ENCODE results near the gene S100G. TPM values are rescaled to one million over a fixed set of nuclear protein-coding genes. Genes with fewer than 3 reads are reported as not detected.

The S100G gene
- total and polyA plus RNA-seq, 2 of the 4 experiments (the other 2 are of a cell fraction): not detected

GRCh38 chrX:16678689-16679088 lies 28.7 kb downstream of the S100G start:
- TF ChIP-seq RFX5 (IDR thresholded peaks at IDR 0.05; ENCODE audit: low read depth, low read length) (no peak), NFE2L2 (IDR thresholded peaks at IDR 0.05; ENCODE audit: low read depth, low read length) (no peak), RCOR1 (IDR thresholded peaks at IDR 0.05; ENCODE audit: insufficient replicate concordance, low read length) (no peak), CEBPB (IDR thresholded peaks at IDR 0.05; ENCODE audit: low read depth, low read length) (no peak), MAFK (IDR thresholded peaks at IDR 0.05; ENCODE audit: low read depth, low read length) (no peak), FOS (IDR thresholded peaks at IDR 0.05; ENCODE audit: low read depth, low read length) (no peak), MAZ (IDR thresholded peaks at IDR 0.05; ENCODE audit: borderline replicate concordance, low read depth, low read length) (no peak), MXI1 (IDR thresholded peaks at IDR 0.05; ENCODE audit: borderline replicate concordance, low read depth, low read length) (no peak), RAD21 (IDR thresholded peaks at IDR 0.05; ENCODE audit: low read length) (no peak), POLR2A (IDR thresholded peaks at IDR 0.05; ENCODE audit: low read depth, low read length) (no peak)
- H3K27me3 ChIP-seq (ENCODE audit: control insufficient read depth, insufficient read depth, low read length): peaks cover 3% of the 10 kb centered on the region; the same call in 1 of the 2 replicates
- H3K9me3 ChIP-seq (ENCODE audit: control insufficient read depth, insufficient read depth, low read length): no peaks in the 10 kb centered on the region
- H2AK5ac ChIP-seq (ENCODE audit: low read depth, low read length): no peak overlapping the region
- no peak overlapping the region for H2AFZ ChIP-seq (replicated peaks; ENCODE audit: low read length, poor library complexity)
- H2BK15ac ChIP-seq (ENCODE audit: low read depth, low read length): no peak overlapping the region
- no peak overlapping the region for H3K4me2 ChIP-seq (ENCODE audit: low read depth, low read length)
- H3K4ac ChIP-seq (ENCODE audit: low read depth, low read length): no peak overlapping the region
- H2BK20ac ChIP-seq (ENCODE audit: low read depth, low read length): no peak overlapping the region
- no peak for DNase-seq
- no peaks in the 10 kb centered on the region for H4K20me1 ChIP-seq (ENCODE audit: insufficient read depth, low read length)
- no peak overlapping the region for H3K9ac ChIP-seq (ENCODE audit: low read depth, low read length)
- dilution Hi-C loops (cut with HindIII; ENCODE audit: low sequenced_read_pairs, unreplicated experiment) (no loop called here), intact Hi-C loops (cut with micrococcal nuclease) (no loop called here), in situ Hi-C loops (cut with MboI; ENCODE audit: low sequenced_read_pairs) (loop anchor here (25.0 kb wide), 2 partner anchors 866 to 1191 kb away; partner anchors contain the start of gene PIR)
- H3K14ac ChIP-seq (replicated peaks; ENCODE audit: low read depth, low read length): no peak overlapping the region
- no peak overlapping the region for H2AK9ac ChIP-seq (replicated peaks; ENCODE audit: low read depth, low read length, poor library complexity)
- H4K8ac ChIP-seq (ENCODE audit: low read depth in 2 of 2, low read length in 2 of 2): no peak overlapping the region
- H3K27ac ChIP-seq (ENCODE audit: insufficient read depth, low read length): no peak overlapping the region
- BruUV-seq (replicated peaks): no TSS peak
- peaks cover 5% of the 10 kb centered on the region; the same call in 1 of the 2 replicates for H3K36me3 ChIP-seq (ENCODE audit: control insufficient read depth, insufficient read depth, low read length)
- CTCF ChIA-PET: no interaction called here
- H3K56ac ChIP-seq (ENCODE audit: extremely low read depth, insufficient read depth, low read length): no peak overlapping the region
- no peaks in the 10 kb centered on the region for H3K4me1 ChIP-seq (ENCODE audit: control insufficient read depth, insufficient read depth, low read length)
- POLR2A ChIA-PET (ENCODE audit: unreplicated experiment): no interaction called here
- no peak overlapping the region for H4K5ac ChIP-seq (ENCODE audit: low read depth, low read length)
- H3K18ac ChIP-seq (ENCODE audit: low read depth, low read length): no peak overlapping the region
- no peak overlapping the region for H4K91ac ChIP-seq (ENCODE audit: insufficient read depth, low read depth, low read length)
- H3K9me1 ChIP-seq (ENCODE audit: insufficient read depth, low read length): no peaks in the 10 kb centered on the region
- no peak overlapping the region for H3K23ac ChIP-seq (ENCODE audit: low read depth, low read length)
- H3K79me1 ChIP-seq (ENCODE audit: low read depth in 1 of 2, low read length in 2 of 2): no peaks in the 10 kb centered on the region
- 60% methylated on average over 5 of the region's 11 CpGs; no CpG with 5 or more reads in 1 of the 2 experiments for WGBS, 2 experiments (ENCODE audit: extremely low coverage in 2 of 2, insufficient read length in 1 of 2)
- no peak overlapping the region for H3K4me3 ChIP-seq (ENCODE audit: insufficient read depth, low read depth, low read length)
- ATAC-seq (ENCODE audit: low read depth): no peak
- no peak overlapping the region for H2BK120ac ChIP-seq (ENCODE audit: low read depth, low read length)
- no peak overlapping the region for H2BK5ac ChIP-seq (ENCODE audit: low read depth, low read length, poor library complexity, severe bottlenecking)
